ENCODE results near the gene RNASE8. TPM values are rescaled to one million over a fixed set of nuclear protein-coding genes. Genes with fewer than 3 reads are reported as not detected.
A peak's percentile ranks its signal among the peaks of the same experiment; 100 is the strongest.

RNASE8 gene
- total RNA-seq, 1 experiment from 2014 or later: not detected

DNA sequence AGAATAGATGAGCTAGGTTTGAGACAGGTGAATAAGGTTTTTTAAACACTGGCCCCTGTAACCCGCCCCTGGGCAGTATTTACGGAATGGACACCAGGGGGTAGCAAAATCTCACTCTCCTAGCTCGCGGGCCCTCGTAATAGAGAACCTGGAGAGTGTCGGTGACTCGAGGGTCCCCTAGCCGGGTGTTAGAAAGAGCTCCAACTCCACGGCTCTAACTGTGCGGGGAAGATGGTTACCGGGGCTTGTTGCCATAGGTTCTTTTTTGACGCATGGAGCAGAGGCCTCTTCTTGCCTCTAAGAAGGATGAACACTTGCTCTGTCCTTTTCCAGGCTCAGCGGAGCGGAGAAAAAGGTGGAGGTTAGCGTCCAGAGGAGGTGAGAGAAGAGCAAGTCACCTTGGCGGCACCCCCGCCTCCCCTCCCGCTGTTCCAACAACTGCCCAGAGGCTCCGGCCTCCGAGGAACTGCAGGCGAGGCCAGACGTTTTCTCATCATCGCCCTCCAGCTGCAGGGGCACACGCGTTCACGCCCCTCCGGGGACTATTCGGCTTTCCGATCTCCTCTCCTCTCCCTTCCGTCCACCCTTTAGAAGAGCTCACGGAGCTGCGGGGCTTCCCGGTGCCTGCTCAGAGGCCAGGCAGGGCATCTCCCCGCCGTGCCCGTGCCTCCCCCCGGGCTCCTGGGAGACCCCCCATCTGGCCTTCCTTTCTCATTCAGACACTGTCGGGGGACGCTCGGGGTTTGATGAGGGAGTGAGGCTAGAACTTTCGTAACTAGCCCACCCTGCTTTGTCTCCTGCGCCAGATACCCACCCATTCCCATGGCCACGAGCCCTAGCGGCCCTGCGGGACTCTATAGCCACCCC, 11.1 kb downstream of the RNASE8 start:
- Histone ChIP-seq H3K36me3 (ENCODE audit: control insufficient read depth, insufficient read depth, low read length) (no peaks in the 10 kb centered on the region), H3K4me1 (peaks cover 6% of the 10 kb centered on the region), H3K27me3 (replicated peaks; ENCODE audit: control insufficient read depth, insufficient read depth, low read length) (no peaks in the 10 kb centered on the region), H3K4me3 (ENCODE audit: low read depth, low read length) (peak overlapping the region; percentile 76), H3K9me3 (no peaks in the 10 kb centered on the region)
- no peaks in the 10 kb centered on the region for H3K4me1 Mint-ChIP-seq (ENCODE audit: low read depth, unreplicated experiment)
- CTCF ChIA-PET: interaction anchor here (0.5 to 3.8 kb wide), 17 partner anchors 11 to 232 kb away, joined by 3 to 127 read pairs (median 6); partner anchors contain the start of gene TMEM253
- no peak overlapping the region for H3K27ac Mint-ChIP-seq (ENCODE audit: unreplicated experiment)
- intact Hi-C loops (cut with micrococcal nuclease; ENCODE audit: unreplicated experiment): loop anchor here (1.0 to 5.0 kb wide), 4 partner anchors 24 to 124 kb away; no protein-coding TSS in a partner anchor
- POLR2A ChIA-PET: interaction anchor here (0.5 to 1.1 kb wide), 2 partner anchors 36 to 381 kb away, joined by 3 to 7 read pairs; no protein-coding TSS in a partner anchor
- peak overlapping the region; percentile 84 for H3K4me3 Mint-ChIP-seq (ENCODE audit: unreplicated experiment)
- no peaks in the 10 kb centered on the region for H3K36me3 Mint-ChIP-seq (ENCODE audit: insufficient read depth, unreplicated experiment)
- peaks cover 8% of the 10 kb centered on the region for H3K27me3 Mint-ChIP-seq (ENCODE audit: insufficient read depth, unreplicated experiment)
- TF ChIP-seq, protein P1, sequence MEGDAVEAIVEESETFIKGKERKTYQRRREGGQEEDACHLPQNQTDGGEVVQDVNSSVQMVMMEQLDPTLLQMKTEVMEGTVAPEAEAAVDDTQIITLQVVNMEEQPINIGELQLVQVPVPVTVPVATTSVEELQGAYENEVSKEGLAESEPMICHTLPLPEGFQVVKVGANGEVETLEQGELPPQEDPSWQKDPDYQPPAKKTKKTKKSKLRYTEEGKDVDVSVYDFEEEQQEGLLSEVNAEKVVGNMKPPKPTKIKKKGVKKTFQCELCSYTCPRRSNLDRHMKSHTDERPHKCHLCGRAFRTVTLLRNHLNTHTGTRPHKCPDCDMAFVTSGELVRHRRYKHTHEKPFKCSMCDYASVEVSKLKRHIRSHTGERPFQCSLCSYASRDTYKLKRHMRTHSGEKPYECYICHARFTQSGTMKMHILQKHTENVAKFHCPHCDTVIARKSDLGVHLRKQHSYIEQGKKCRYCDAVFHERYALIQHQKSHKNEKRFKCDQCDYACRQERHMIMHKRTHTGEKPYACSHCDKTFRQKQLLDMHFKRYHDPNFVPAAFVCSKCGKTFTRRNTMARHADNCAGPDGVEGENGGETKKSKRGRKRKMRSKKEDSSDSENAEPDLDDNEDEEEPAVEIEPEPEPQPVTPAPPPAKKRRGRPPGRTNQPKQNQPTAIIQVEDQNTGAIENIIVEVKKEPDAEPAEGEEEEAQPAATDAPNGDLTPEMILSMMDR (IDR thresholded peaks at IDR 0.05; ENCODE audit: insufficient read depth in 1 of 2, low read depth in 1 of 2, low read length in 1 of 2, severe bottlenecking in 1 of 2, unreplicated experiment in 1 of 2): peak; percentile 80 to 83
- H3K9me3 Mint-ChIP-seq (ENCODE audit: unreplicated experiment): no peaks in the 10 kb centered on the region
- peak; percentile 71 to 79 for DNase-seq
- BruUV-seq (replicated peaks): no TSS peak

DNA sequence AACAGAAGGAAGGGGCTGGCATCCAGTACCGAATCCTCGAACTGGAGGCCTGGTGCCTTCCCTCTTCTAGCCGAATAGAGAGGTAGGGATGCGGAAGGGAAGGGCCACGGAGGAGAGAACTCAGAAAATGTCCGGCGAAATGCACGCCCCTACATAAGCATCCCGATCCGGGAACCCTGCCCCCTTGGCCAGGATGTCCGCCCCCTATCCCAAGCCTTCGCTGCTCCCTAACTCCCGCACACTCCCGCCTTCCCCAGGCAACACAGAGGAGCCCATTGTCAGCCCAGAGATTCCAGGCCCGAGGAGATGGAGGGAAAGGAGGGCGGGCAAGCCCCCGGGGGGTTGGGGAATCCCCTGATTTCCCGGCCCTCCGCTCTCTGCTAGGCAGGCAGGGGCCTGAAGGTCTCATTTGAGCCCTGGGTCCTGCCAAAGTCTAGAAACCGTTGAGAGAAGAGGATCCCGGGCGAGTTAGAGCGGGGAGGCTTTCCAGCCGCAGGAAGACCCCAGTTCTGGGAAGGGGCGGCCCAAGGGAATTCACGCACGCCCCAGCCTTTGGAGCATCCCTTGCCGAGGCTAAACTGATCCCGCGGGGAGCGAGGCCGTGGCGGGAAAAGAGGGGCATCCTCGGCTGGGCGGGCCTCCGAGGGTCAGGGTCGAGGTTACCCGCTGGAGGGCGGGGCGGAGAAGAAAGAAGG, 11.9 kb downstream of the RNASE8 start:
- Mint-ChIP-seq H3K4me3 (ENCODE audit: unreplicated experiment) (peak overlapping the region; percentile 84), H3K4me1 (ENCODE audit: low read depth, unreplicated experiment) (no peaks in the 10 kb centered on the region), H3K9me3 (ENCODE audit: unreplicated experiment) (no peaks in the 10 kb centered on the region), H3K36me3 (ENCODE audit: insufficient read depth, unreplicated experiment) (no peaks in the 10 kb centered on the region), H3K27ac (ENCODE audit: unreplicated experiment) (no peak overlapping the region), H3K27me3 (ENCODE audit: insufficient read depth, unreplicated experiment) (peaks cover 8% of the 10 kb centered on the region)
- BruUV-seq (replicated peaks): no TSS peak
- Histone ChIP-seq H3K9me3 (no peaks in the 10 kb centered on the region), H3K27me3 (replicated peaks; ENCODE audit: control insufficient read depth, insufficient read depth, low read length) (no peaks in the 10 kb centered on the region), H3K4me1 (peaks cover 6% of the 10 kb centered on the region), H3K4me3 (ENCODE audit: low read depth, low read length) (peak overlapping the region; percentile 76), H3K36me3 (ENCODE audit: control insufficient read depth, insufficient read depth, low read length) (no peaks in the 10 kb centered on the region)
- TF ChIP-seq, protein P1 (IDR thresholded peaks at IDR 0.05; ENCODE audit: insufficient read depth in 1 of 2, low read depth in 1 of 2, low read length in 1 of 2, severe bottlenecking in 1 of 2, unreplicated experiment in 1 of 2): no peak
- CTCF ChIA-PET: interaction anchor here (0.7 to 3.8 kb wide), 15 partner anchors 15 to 55 kb away, joined by 4 to 127 read pairs (median 13); no protein-coding TSS in a partner anchor
- DNase-seq: peak in 1 of 2 experiments; percentile 17
- intact Hi-C loops (cut with micrococcal nuclease; ENCODE audit: unreplicated experiment): loop anchor here (5.0 kb wide), 1 partner anchor 123 kb away; no protein-coding TSS in a partner anchor
- POLR2A ChIA-PET: interaction anchor here (1.3 kb wide), 1 partner anchor 34 kb away, joined by 6 read pairs; no protein-coding TSS in a partner anchor

DNA sequence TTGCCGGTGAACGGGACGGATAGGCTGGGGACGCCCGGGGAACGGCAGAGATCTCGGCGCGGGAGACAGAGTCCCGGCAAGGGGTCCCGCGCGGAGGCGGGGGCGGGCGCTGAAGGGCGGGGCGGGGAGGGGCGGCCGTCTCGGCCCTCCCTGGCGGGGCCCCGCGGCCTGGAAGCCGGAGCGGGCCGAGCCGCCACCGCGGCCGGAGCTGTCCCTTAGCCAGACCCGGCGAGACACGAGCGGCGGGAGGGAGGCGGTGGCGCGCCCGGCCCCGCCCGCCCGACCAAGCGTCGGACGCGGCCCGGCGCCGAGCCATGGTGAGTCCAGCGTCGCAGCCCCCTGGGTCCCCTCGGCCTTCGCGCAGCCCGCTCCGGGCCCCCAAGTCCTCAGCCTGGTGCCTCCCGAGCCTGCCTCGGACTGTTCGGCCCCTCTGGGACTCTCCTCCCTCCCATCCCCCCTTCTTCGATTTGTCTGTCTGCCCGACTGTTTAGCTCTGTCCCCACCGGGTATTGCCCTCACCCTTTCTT, 12.5 kb downstream of the RNASE8 start, which contains the start of gene ARHGEF40:
ARHGEF40 (plus strand) TSS at position 222 of the 527 bp plus-strand sequence; CDS start at position 315, 93 bp downstream.
- intact Hi-C loops (cut with micrococcal nuclease; ENCODE audit: unreplicated experiment): no loop called here
- Histone ChIP-seq H3K36me3 (ENCODE audit: control insufficient read depth, insufficient read depth, low read length) (no peaks in the 10 kb centered on the region), H3K27me3 (replicated peaks; ENCODE audit: control insufficient read depth, insufficient read depth, low read length) (no peaks in the 10 kb centered on the region), H3K4me1 (peaks cover 6% of the 10 kb centered on the region), H3K4me3 (ENCODE audit: low read depth, low read length) (peak within 1 kb of the TSS; percentile 76), H3K9me3 (no peaks in the 10 kb centered on the region)
- H3K4me3 Mint-ChIP-seq (ENCODE audit: unreplicated experiment): peak within 1 kb of the TSS; percentile 84
- peaks cover 8% of the 10 kb centered on the region for H3K27me3 Mint-ChIP-seq (ENCODE audit: insufficient read depth, unreplicated experiment)
- no peaks in the 10 kb centered on the region for H3K9me3 Mint-ChIP-seq (ENCODE audit: unreplicated experiment)
- no peaks in the 10 kb centered on the region for H3K4me1 Mint-ChIP-seq (ENCODE audit: low read depth, unreplicated experiment)
- ChIA-PET CTCF (interaction anchor here (0.6 to 3.4 kb wide), 9 partner anchors 20 to 99 kb away, joined by 3 to 50 read pairs (median 6); no protein-coding TSS in a partner anchor), POLR2A (interaction anchor here (0.6 to 1.3 kb wide), 2 partner anchors 34 to 55 kb away, joined by 4 to 6 read pairs; no protein-coding TSS in a partner anchor)
- H3K36me3 Mint-ChIP-seq (ENCODE audit: insufficient read depth, unreplicated experiment): no peaks in the 10 kb centered on the region
- peak within 1 kb of the TSS; percentile 22 for H3K27ac Mint-ChIP-seq (ENCODE audit: unreplicated experiment)
- BruUV-seq (replicated peaks): no TSS peak
- TF ChIP-seq, protein P1 (IDR thresholded peaks at IDR 0.05; ENCODE audit: insufficient read depth in 1 of 2, low read depth in 1 of 2, low read length in 1 of 2, severe bottlenecking in 1 of 2, unreplicated experiment in 1 of 2): no peak
- peak in 1 of 2 experiments; percentile 66 for DNase-seq

All from Caco-2 (cell line).